ENCODE results near the gene KDM4C.

KDM4C gene

DNA sequence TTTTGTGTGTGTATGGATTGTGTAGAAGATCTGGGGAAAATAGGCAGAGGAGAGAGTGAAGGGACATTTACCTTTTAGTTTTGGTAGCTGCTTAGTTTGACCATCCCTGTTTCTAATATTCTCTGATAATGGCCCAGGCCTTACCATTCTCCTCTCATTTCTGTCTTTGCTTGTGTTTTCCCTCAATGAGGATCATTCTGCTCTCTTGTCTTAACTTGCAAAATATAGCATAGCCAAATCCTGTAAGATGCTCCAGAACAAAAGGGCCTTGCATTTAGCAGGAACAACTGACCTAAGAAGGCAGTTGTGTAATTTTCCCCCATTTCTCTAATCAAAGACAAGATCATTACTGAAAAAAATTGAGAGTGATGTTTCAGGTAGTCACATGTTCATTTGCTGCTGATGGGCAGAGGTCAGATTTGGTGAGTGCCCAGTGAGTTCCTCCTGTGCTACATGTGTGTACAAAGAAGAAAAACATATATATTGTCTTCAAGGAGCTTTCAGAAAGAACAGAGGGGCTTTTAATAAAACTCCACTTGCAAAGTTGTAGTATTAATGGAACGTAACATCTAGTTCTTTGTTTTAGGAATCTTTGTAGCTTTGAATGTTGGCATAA lies 139.5 kb downstream of the KDM4C start:
- H3K27ac ChIP-seq = no peak overlapping the region
- TF ChIP-seq, protein P1, sequence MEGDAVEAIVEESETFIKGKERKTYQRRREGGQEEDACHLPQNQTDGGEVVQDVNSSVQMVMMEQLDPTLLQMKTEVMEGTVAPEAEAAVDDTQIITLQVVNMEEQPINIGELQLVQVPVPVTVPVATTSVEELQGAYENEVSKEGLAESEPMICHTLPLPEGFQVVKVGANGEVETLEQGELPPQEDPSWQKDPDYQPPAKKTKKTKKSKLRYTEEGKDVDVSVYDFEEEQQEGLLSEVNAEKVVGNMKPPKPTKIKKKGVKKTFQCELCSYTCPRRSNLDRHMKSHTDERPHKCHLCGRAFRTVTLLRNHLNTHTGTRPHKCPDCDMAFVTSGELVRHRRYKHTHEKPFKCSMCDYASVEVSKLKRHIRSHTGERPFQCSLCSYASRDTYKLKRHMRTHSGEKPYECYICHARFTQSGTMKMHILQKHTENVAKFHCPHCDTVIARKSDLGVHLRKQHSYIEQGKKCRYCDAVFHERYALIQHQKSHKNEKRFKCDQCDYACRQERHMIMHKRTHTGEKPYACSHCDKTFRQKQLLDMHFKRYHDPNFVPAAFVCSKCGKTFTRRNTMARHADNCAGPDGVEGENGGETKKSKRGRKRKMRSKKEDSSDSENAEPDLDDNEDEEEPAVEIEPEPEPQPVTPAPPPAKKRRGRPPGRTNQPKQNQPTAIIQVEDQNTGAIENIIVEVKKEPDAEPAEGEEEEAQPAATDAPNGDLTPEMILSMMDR (IDR thresholded peaks at IDR 0.05; ENCODE audit: low read depth, low read length, missing control alignments) = no peak
- DNase-seq = no peak
- no peaks in the 10 kb centered on the region for H3K27me3 ChIP-seq (replicated peaks)
- in situ Hi-C loops (cut with HindIII; ENCODE audit: low pct_ligation_motif_present, low sequenced_read_pairs) = no loop called here
- no peak overlapping the region for H3K4me3 ChIP-seq (ENCODE audit: low read depth, low read length)
- H3K36me3 ChIP-seq (replicated peaks) = no peaks in the 10 kb centered on the region

DNA sequence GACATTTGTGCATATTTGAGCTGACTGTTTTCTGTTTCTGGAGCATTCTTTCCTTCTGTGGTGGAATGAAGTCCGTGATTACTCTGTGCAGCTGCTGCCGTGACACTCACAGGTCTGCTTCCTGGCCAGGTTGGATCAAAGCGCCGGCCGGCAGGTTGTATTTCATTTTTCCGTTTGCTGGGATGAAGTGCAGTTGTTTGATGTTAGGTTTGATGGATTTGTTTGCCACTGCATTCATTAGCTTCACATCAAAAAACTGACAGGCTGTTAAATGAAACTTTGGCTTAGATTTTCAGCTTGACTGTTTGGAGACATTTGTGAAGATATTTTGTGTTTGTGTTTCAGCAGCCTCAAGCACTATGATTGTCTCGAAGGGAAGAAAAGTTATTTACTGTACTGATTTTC lies 140.1 kb downstream of the KDM4C start:
- TF ChIP-seq, protein P1 (IDR thresholded peaks at IDR 0.05; ENCODE audit: low read depth, low read length, missing control alignments) = no peak
- Histone ChIP-seq H3K4me3 (ENCODE audit: low read depth, low read length) (no peak overlapping the region), H3K27ac (no peak overlapping the region), H3K27me3 (replicated peaks) (no peaks in the 10 kb centered on the region), H3K36me3 (replicated peaks) (no peaks in the 10 kb centered on the region)
- DNase-seq = no peak
- in situ Hi-C loops (cut with HindIII; ENCODE audit: low pct_ligation_motif_present, low sequenced_read_pairs) = no loop called here

DNA sequence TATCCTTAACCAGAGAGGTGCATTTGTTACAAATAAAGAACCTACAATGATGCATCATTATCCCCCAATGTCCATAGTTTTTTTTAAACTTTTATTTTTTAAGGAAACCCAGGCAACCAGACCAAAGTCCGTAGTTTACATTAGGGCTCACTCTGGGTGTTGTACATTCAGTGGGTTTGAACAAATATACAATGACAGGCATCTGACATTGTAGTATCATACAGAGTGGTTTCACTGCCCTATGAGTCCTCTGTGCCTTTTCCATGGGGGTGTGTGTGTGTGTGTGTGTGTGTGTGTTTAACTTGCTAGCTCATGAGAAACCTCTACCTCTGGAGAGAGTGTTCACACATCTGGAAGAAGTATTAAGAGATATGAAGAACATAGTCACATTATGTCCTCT lies 141.5 kb downstream of the KDM4C start:
- TF ChIP-seq, protein P1 (IDR thresholded peaks at IDR 0.05; ENCODE audit: low read depth, low read length, missing control alignments) = no peak
- no peak overlapping the region for H3K27ac ChIP-seq
- no peak overlapping the region for H3K4me3 ChIP-seq (ENCODE audit: low read depth, low read length)
- H3K36me3 ChIP-seq (replicated peaks) = no peaks in the 10 kb centered on the region
- no peaks in the 10 kb centered on the region for H3K27me3 ChIP-seq (replicated peaks)
- DNase-seq = no peak
- in situ Hi-C loops (cut with HindIII; ENCODE audit: low pct_ligation_motif_present, low sequenced_read_pairs) = no loop called here

DNA sequence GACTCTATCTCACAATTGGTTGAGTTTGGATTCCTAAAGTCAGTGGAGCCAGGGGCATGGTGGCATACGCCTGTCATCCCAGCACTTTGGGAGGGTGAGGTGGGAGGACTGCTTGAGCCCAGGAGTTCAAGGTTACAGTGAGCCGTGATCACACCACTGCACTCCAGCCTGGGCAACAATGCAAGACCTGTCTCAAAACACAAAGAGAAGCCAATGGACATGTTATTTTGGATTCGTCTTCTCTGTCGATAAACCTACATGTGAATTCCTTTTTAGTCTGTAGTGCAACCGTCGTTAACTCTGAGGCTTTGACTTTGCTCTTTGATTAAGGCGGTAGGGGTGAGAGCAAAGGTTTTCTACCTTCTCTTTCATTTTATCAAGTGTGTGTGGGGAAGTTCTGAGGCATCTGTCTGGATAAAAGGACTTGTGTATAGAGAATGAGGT lies 142.7 kb downstream of the KDM4C start:
- H3K4me3 ChIP-seq (ENCODE audit: low read depth, low read length) = no peak overlapping the region
- DNase-seq = no peak
- TF ChIP-seq, protein P1 (IDR thresholded peaks at IDR 0.05; ENCODE audit: low read depth, low read length, missing control alignments) = no peak
- no peak overlapping the region for H3K27ac ChIP-seq
- no peaks in the 10 kb centered on the region for H3K27me3 ChIP-seq (replicated peaks)
- in situ Hi-C loops (cut with HindIII; ENCODE audit: low pct_ligation_motif_present, low sequenced_read_pairs) = no loop called here
- H3K36me3 ChIP-seq (replicated peaks) = no peaks in the 10 kb centered on the region

DNA sequence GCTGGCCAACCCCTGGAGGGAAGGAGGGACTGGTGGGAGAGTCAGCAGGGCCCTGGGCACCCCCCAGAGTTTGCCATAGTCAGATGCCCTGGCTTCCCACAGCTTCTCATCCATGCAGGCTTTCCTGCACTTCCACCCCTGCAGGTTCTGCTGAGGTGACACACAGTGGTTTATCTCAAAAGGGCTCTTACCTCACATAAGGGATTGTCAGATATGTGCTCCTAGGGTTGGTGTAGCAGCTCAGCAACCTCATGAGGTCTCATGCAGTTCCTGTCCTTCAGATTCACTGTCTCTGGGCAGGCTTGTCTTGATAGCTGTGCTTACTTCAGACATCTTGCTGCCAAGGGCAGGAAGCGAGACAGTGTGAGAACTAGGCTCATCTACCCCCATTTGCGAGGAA lies 143.4 kb downstream of the KDM4C start:
- TF ChIP-seq, protein P1 (IDR thresholded peaks at IDR 0.05; ENCODE audit: low read depth, low read length, missing control alignments) = no peak
- Histone ChIP-seq H3K4me3 (ENCODE audit: low read depth, low read length) (no peak overlapping the region), H3K36me3 (replicated peaks) (no peaks in the 10 kb centered on the region), H3K27ac (no peak overlapping the region), H3K27me3 (replicated peaks) (no peaks in the 10 kb centered on the region)
- in situ Hi-C loops (cut with HindIII; ENCODE audit: low pct_ligation_motif_present, low sequenced_read_pairs) = no loop called here
- DNase-seq = no peak

DNA sequence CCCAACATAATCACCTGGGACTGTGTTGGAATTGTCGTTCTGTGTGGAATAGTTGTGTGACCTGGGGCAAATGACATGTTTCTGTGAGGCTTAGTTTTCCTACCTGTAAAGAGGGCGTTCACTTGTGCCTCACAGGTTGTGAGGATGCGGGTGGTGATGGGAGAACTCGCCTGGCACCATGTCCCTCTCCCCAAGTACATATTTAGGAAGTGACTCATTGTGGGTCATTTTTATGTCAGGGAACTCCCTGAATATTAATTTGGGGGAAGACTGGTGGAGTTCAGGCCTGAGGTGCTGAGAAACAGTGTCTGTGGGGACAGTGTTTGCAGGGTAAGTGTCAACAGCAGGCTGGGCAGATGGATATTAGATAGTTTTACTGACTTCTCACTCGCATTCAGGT lies 144.7 kb downstream of the KDM4C start:
- in situ Hi-C loops (cut with HindIII; ENCODE audit: low pct_ligation_motif_present, low sequenced_read_pairs) = no loop called here
- Histone ChIP-seq H3K27ac (peak overlapping the region; percentile 12), H3K4me3 (ENCODE audit: low read depth, low read length) (no peak overlapping the region), H3K36me3 (replicated peaks) (no peaks in the 10 kb centered on the region), H3K27me3 (replicated peaks) (no peaks in the 10 kb centered on the region)
- DNase-seq = no peak
- TF ChIP-seq, protein P1 (IDR thresholded peaks at IDR 0.05; ENCODE audit: low read depth, low read length, missing control alignments) = no peak

Data from brain microvascular endothelial cell (primary cell).